CD14-positive monocyte (primary cell): Measurements from ENCODE around the gene GMEB2. TPM values are rescaled to one million over a fixed set of nuclear protein-coding genes. Genes with fewer than 3 reads are reported as not detected.

ENCODE experiments used
- DNase-seq, 3 donors: peaks; one replicate each; pipeline ENCODE4 v3.0.0-alpha.2; 2011 to 2022
- H2AFZ ChIP-seq: 2 replicates; pipeline ENCODE4 v1.6.0; 2012; ENCODE audit warnings: mild to moderate bottlenecking, low read depth, low read length, inconsistent platforms; ENCODE audit not compliant: insufficient read depth, poor library complexity, severe bottlenecking
- H3K27ac ChIP-seq, 2 donors: 1 replicate in 1 of 2; 2 replicates in 1 of 2; pipeline ENCODE4 v1.5.1; 2012 to 2013; ENCODE audit warnings: low read length in 2 of 2, control low read depth in 1 of 2, inconsistent platforms in 1 of 2, low read depth in 1 of 2, mild to moderate bottlenecking in 1 of 2
- H3K27me3 ChIP-seq, 2 donors: one replicate each; pipeline versions ENCODE4 v1.6.0 to v1.6.1; 2011 to 2013; ENCODE audit warnings: low read length in 2 of 2; ENCODE audit not compliant: control insufficient read depth in 2 of 2, insufficient read depth in 2 of 2
- H3K36me3 ChIP-seq, 2 donors: replicated peaks in 1 of 2; 1 replicate in 1 of 2; 2 replicates in 1 of 2; pipeline versions ENCODE4 v1.5.1 to v1.6.1; 2012 to 2013; ENCODE audit warnings: low read length in 2 of 2, control low read depth in 1 of 2, inconsistent platforms in 1 of 2, mild to moderate bottlenecking in 1 of 2; ENCODE audit not compliant: insufficient read depth in 2 of 2, control insufficient read depth in 1 of 2
- H3K4me1 ChIP-seq, 2 donors: 1 replicate in 1 of 2; 2 replicates in 1 of 2; pipeline versions ENCODE4 v1.5.1 to v1.6.1; 2012 to 2013; ENCODE audit warnings: low read length in 2 of 2, control low read depth in 1 of 2, inconsistent platforms in 1 of 2, mild to moderate bottlenecking in 1 of 2, moderate library complexity in 1 of 2; ENCODE audit not compliant: insufficient read depth in 2 of 2, control insufficient read depth in 1 of 2
- H3K4me2 ChIP-seq: replicated peaks from 2 replicates; pipeline ENCODE3; 2012; ENCODE audit warnings: low read length, moderate library complexity, mild to moderate bottlenecking; ENCODE audit not compliant: poor library complexity, severe bottlenecking; ENCODE audit errors: extremely low read depth
- H3K4me3 ChIP-seq, 3 experiments: fragments of 200-600 bp in 1 of 3; sonication (generic) in 1 of 3; replicated peaks in 1 of 3; 1 replicate in 2 of 3; 2 replicates in 1 of 3; pipeline ENCODE4 v1.5.1; 2011 to 2013; ENCODE audit warnings: low read length in 3 of 3, mild to moderate bottlenecking in 3 of 3, control low read depth in 2 of 3, low read depth in 2 of 3, inconsistent platforms in 1 of 3, moderate library complexity in 1 of 3
- H3K79me2 ChIP-seq: 2 replicates; pipeline ENCODE4 v1.6.0; 2012; ENCODE audit warnings: mild to moderate bottlenecking, control low read depth, inconsistent platforms, low read length, moderate library complexity; ENCODE audit not compliant: insufficient read depth
- H3K9ac ChIP-seq: 2 replicates; pipeline ENCODE4 v1.6.0; 2017; ENCODE audit warnings: low read length, mild to moderate bottlenecking; ENCODE audit not compliant: insufficient read depth, poor library complexity, severe bottlenecking
- H3K9me3 ChIP-seq, 2 donors: replicated peaks in 1 of 2; 1 replicate in 1 of 2; 2 replicates in 1 of 2; pipeline versions ENCODE4 v1.5.1 to v1.6.1; 2012 to 2013; ENCODE audit warnings: low read length in 2 of 2, control low read depth in 1 of 2; ENCODE audit not compliant: control insufficient read depth in 1 of 2, insufficient read depth in 1 of 2
- H4K20me1 ChIP-seq: 2 replicates; pipeline ENCODE4 v1.6.0; 2012; ENCODE audit warnings: mild to moderate bottlenecking, low read length, control low read depth, moderate library complexity; ENCODE audit not compliant: insufficient read depth
- H3K27ac Mint-ChIP-seq, 7 donors: one replicate each; pipeline ENCODE4 v1.8.0; 2020; ENCODE audit warnings: mild to moderate bottlenecking in 7 of 7, mixed read lengths in 7 of 7, moderate library complexity in 6 of 7, inconsistent platforms in 2 of 7
- H3K27me3 Mint-ChIP-seq, 3 donors: one replicate each; pipeline ENCODE4 v1.8.0; 2021 to 2022; ENCODE audit warnings: low read depth in 3 of 3, mild to moderate bottlenecking in 3 of 3, mixed read lengths in 3 of 3, moderate library complexity in 3 of 3, inconsistent platforms in 1 of 3
- H3K36me3 Mint-ChIP-seq, 2 donors: one replicate each; pipeline ENCODE4 v1.8.0; 2020; ENCODE audit warnings: mixed read lengths in 2 of 2, inconsistent platforms in 1 of 2, mild to moderate bottlenecking in 1 of 2
- H3K4me1 Mint-ChIP-seq: one replicate; pipeline ENCODE4 v1.8.0; 2020; ENCODE audit warnings: mild to moderate bottlenecking, mixed read lengths
- H3K4me3 Mint-ChIP-seq, 2 donors: one replicate each; pipeline ENCODE4 v1.8.0; 2020; ENCODE audit warnings: mild to moderate bottlenecking in 2 of 2, mixed read lengths in 2 of 2, moderate library complexity in 1 of 2
- H3K9me3 Mint-ChIP-seq, 7 donors: one replicate each; pipeline ENCODE4 v1.8.0; 2020 to 2022; ENCODE audit warnings: mixed read lengths in 7 of 7, mild to moderate bottlenecking in 6 of 7, moderate library complexity in 6 of 7, inconsistent platforms in 2 of 7
- WGBS: methylation state at CpG from one replicate; pipeline ENCODE4 v1.1.5; 2013; ENCODE audit warnings: missing lambda C conversion rate; ENCODE audit not compliant: insufficient coverage; 5-methylcytosine and 5-hydroxymethylcytosine counted together
- intact Hi-C, 2 donors: fragments of 100-400 bp; cut with micrococcal nuclease; formaldehyde crosslinking; loops; one replicate each; pipeline versions ENCODE4 v1.15.0 to v1.15.1; 2023
- polyA plus RNA-seq, 3 donors: library from polyadenylated mRNA; depleted of rRNA in 1 of 3; unstranded in 2 of 3; stranded (reverse) in 1 of 3; fragments of 300-500 nt in 2 of 3; fragments of >200 nt in 1 of 3; fragmentation: Illumina TruSeq in 2 of 3; gene quantifications; 1 replicate in 2 of 3; 2 replicates in 1 of 3; pipeline ENCODE4 v1.2.3, GENCODE V29; 2012 to 2021
- TF ChIP-seq, protein P1 (sequence below): fragments of 200-600 bp; IDR thresholded peaks from one replicate; pipeline ENCODE4 v1.8.0; 2022; ENCODE audit warnings: antibody characterized with exemption, mild to moderate bottlenecking

Gene GMEB2
- polyA plus RNA-seq, 3 donors: 2.7 to 11.7 (median 3.8) TPM

DNA sequence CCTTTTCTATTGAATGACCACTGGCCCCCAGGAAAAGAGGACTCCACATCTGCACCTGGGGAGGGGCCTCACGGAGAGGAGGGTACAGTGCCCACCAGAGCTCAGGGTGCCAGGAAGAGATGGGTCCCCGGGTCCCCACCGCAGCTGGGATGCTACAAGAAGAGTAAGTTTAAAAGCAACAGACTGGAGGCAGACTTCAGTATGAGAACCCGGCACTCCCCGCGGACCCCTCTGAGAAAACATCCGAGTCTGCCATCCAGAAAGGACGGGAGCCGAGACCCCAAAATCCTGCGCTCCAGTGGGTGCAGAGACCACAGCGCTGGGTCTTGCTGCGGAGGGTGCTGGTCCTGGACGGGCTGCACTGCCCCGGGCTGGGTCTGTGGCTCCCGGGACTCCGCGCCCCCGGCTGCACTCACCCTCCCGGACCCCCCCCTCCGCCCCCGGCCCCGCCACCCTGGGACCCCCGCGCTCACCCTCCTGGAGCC, 53.2 kb downstream of the GMEB2 start:
- H3K27me3 Mint-ChIP-seq: peaks cover 32 to 79% (median 48%) of the 10 kb centered on the region in 3 donors

DNA sequence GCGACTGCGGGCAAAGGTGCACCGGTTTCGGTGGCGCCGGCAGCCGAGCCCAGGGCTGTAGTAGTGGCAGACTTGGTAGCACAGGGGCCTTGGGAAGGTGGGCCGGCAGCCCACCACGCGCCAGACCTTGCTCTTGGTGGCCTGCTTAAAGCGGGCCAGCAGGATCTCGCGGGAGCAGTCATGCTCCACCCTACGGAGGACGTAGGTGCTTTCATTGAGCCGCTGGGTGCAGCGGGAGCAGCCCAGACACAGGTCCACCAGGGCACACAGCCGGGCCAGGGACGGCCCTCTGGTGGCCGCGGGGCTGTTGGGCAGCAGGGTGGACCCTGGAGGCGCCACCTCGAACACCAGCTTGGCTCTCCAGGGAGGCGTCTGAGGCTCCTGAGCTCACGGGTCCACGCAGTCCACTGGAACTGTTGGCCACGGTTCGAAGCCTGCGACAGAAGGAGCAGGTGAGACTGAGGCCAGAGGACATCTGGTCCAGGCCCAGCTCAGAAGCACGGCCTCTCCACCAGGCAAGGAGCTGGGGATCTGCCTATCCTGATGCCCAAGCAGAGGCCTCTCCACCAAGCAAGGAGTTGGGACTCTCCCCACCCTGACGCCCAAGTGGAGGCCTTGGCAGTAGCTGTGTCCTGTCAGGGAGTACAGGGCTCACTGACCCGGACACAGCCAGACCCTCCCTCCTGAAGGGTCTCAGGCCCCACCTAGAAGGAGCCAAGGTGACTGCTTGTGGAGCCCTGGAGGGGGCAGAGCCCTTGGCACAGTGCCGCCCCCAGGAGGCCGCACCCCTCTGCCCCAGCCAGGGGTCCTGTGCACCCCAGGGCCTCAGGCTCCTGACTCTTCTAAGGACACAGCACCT, 53.9 kb downstream of the GMEB2 start:
- Mint-ChIP-seq H3K36me3 (peaks cover 8 to 9% of the 10 kb centered on the region in 2 donors), H3K9me3 (peaks cover 0 to 11% (median 0%) of the 10 kb centered on the region in 7 donors), H3K4me3 (peak overlapping the region; percentile 88 to 92), H3K27ac (peak overlapping the region; percentile 85 to 94 (median 87)), H3K27me3 (peaks cover 29 to 76% (median 48%) of the 10 kb centered on the region in 3 donors), H3K4me1 (peaks cover 23% of the 10 kb centered on the region)
- Histone ChIP-seq H3K9me3 (no peaks in the 10 kb centered on the region), H3K9ac (peak overlapping the region; percentile 69), H3K4me1 (peaks cover 34 to 45% of the 10 kb centered on the region in 2 donors), H3K36me3 (peaks cover 7 to 13% of the 10 kb centered on the region in 2 donors), H3K4me3 (peak overlapping the region; percentile 76 to 93 (median 92)), H4K20me1 (peaks cover 50% of the 10 kb centered on the region), H3K79me2 (peaks cover 7% of the 10 kb centered on the region), H3K4me2 (peak overlapping the region; percentile 85), H3K27ac (peak overlapping the region in 1 of 2 donors; percentile 80), H2AFZ (no peak overlapping the region), H3K27me3 (peaks cover 0 to 62% of the 10 kb centered on the region in 2 donors)
- intact Hi-C loops: loop anchor here in 1 of 2 donors (5.0 kb wide), 1 partner anchor 164 kb away; the partner anchor contains the start of genes LIME1 and SLC2A4RG
- WGBS: 94% methylated on average over 34 of the region's 34 CpGs
- DNase-seq: no peak
- TF ChIP-seq, protein P1, sequence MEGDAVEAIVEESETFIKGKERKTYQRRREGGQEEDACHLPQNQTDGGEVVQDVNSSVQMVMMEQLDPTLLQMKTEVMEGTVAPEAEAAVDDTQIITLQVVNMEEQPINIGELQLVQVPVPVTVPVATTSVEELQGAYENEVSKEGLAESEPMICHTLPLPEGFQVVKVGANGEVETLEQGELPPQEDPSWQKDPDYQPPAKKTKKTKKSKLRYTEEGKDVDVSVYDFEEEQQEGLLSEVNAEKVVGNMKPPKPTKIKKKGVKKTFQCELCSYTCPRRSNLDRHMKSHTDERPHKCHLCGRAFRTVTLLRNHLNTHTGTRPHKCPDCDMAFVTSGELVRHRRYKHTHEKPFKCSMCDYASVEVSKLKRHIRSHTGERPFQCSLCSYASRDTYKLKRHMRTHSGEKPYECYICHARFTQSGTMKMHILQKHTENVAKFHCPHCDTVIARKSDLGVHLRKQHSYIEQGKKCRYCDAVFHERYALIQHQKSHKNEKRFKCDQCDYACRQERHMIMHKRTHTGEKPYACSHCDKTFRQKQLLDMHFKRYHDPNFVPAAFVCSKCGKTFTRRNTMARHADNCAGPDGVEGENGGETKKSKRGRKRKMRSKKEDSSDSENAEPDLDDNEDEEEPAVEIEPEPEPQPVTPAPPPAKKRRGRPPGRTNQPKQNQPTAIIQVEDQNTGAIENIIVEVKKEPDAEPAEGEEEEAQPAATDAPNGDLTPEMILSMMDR: no peak

More for the DNA sequence above, 53.2 kb downstream of the GMEB2 start:
- DNase-seq: no peak
- peak overlapping the region; percentile 76 to 93 (median 92) for H3K4me3 ChIP-seq
- H3K9me3 Mint-ChIP-seq: peaks cover 0 to 14% (median 0%) of the 10 kb centered on the region in 7 donors
- no peaks in the 10 kb centered on the region for H3K9me3 ChIP-seq
- 2% methylated on average over 13 of the region's 24 CpGs for WGBS
- H3K4me1 ChIP-seq: peaks cover 28 to 39% of the 10 kb centered on the region in 2 donors
- H3K4me3 Mint-ChIP-seq: peak overlapping the region; percentile 88 to 92
- peak overlapping the region; percentile 69 for H3K9ac ChIP-seq
- H3K79me2 ChIP-seq: peaks cover 7% of the 10 kb centered on the region
- peaks cover 8 to 9% of the 10 kb centered on the region in 2 donors for H3K36me3 Mint-ChIP-seq
- H3K27ac Mint-ChIP-seq: peak overlapping the region; percentile 85 to 94 (median 87)
- peaks cover 44% of the 10 kb centered on the region for H4K20me1 ChIP-seq
- H3K4me2 ChIP-seq: peak overlapping the region; percentile 85
- intact Hi-C loops: loop anchor here in 1 of 2 donors (5.0 kb wide), 1 partner anchor 164 kb away; the partner anchor contains the start of genes LIME1 and SLC2A4RG
- peak overlapping the region; percentile 31 to 80 for H3K27ac ChIP-seq
- H2AFZ ChIP-seq: no peak overlapping the region
- H3K27me3 ChIP-seq: peaks cover 0 to 64% of the 10 kb centered on the region in 2 donors
- peaks cover 17% of the 10 kb centered on the region for H3K4me1 Mint-ChIP-seq
- TF ChIP-seq, protein P1: no peak
- H3K36me3 ChIP-seq: peaks cover 7 to 13% of the 10 kb centered on the region in 2 donors
